ENCODE data around the gene ZNF20. TPM values are rescaled to one million over a fixed set of nuclear protein-coding genes. Genes with fewer than 3 reads are reported as not detected.

ZNF20 gene
- total RNA-seq, 1 experiment from 2014 or later, result 4.9 TPM

- Histone ChIP-seq H3K4me3 (ENCODE audit: low read depth, low read length, poor library complexity, severe bottlenecking) (no peak overlapping the region), H3K27ac (ENCODE audit: low read depth, low read length, poor library complexity, severe bottlenecking) (no peak overlapping the region), H3K4me1 (ENCODE audit: insufficient read depth, low read length, poor library complexity, severe bottlenecking) (no peaks in the 10 kb centered on the region), H3K9me3 (ENCODE audit: low read depth, low read length, poor library complexity, severe bottlenecking) (peaks cover 54% of the 10 kb centered on the region), H3K36me3 (ENCODE audit: insufficient read depth, low read length, poor library complexity, severe bottlenecking) (peaks cover 50% of the 10 kb centered on the region), H3K27me3 (replicated peaks; ENCODE audit: insufficient read depth, low read depth, low read length, poor library complexity) (no peaks in the 10 kb centered on the region)
- no peak for DNase-seq (ENCODE audit: low spot score)
- TF ChIP-seq CTCF (conservative IDR thresholded peaks at IDR 0.05; ENCODE audit: low read depth, low read length) (no peak), EZH2 (IDR thresholded peaks at IDR 0.05; ENCODE audit: borderline replicate concordance, low read depth, low read length, poor library complexity, severe bottlenecking) (no peak)
- intact Hi-C loops (cut with micrococcal nuclease; ENCODE audit: unreplicated experiment), result no loop called here
- no TSS peak for BruUV-seq (replicated peaks)
- POLR2A ChIA-PET (ENCODE audit: low non-redundant PET), result no interaction called here
- CTCF ChIA-PET, result no interaction called here
These were observed 27.0 kb downstream of the ZNF20 start for GRCh38 chr19:12113121-12113520.

- ChIA-PET CTCF (no interaction called here), POLR2A (ENCODE audit: low non-redundant PET) (no interaction called here)
- Histone ChIP-seq H3K9me3 (ENCODE audit: low read depth, low read length, poor library complexity, severe bottlenecking) (peaks cover 54% of the 10 kb centered on the region), H3K27ac (ENCODE audit: low read depth, low read length, poor library complexity, severe bottlenecking) (no peak overlapping the region), H3K4me3 (ENCODE audit: low read depth, low read length, poor library complexity, severe bottlenecking) (no peak overlapping the region), H3K27me3 (replicated peaks; ENCODE audit: insufficient read depth, low read depth, low read length, poor library complexity) (no peaks in the 10 kb centered on the region), H3K36me3 (ENCODE audit: insufficient read depth, low read length, poor library complexity, severe bottlenecking) (peaks cover 50% of the 10 kb centered on the region), H3K4me1 (ENCODE audit: insufficient read depth, low read length, poor library complexity, severe bottlenecking) (no peaks in the 10 kb centered on the region)
- TF ChIP-seq CTCF (conservative IDR thresholded peaks at IDR 0.05; ENCODE audit: low read depth, low read length) (no peak), EZH2 (IDR thresholded peaks at IDR 0.05; ENCODE audit: borderline replicate concordance, low read depth, low read length, poor library complexity, severe bottlenecking) (no peak)
- intact Hi-C loops (cut with micrococcal nuclease; ENCODE audit: unreplicated experiment), result no loop called here
- no TSS peak for BruUV-seq (replicated peaks)
- no peak for DNase-seq (ENCODE audit: low spot score)
These were observed 27.4 kb downstream of the ZNF20 start for GRCh38 chr19:12112701-12113100.

GRCh38 chr19:12111943-12112637 lies 28.1 kb downstream of the ZNF20 start:
- no peaks in the 10 kb centered on the region for H3K27me3 ChIP-seq (replicated peaks; ENCODE audit: insufficient read depth, low read depth, low read length, poor library complexity)
- H3K36me3 ChIP-seq (ENCODE audit: insufficient read depth, low read length, poor library complexity, severe bottlenecking), result peaks cover 50% of the 10 kb centered on the region
- peaks cover 55% of the 10 kb centered on the region for H3K9me3 ChIP-seq (ENCODE audit: low read depth, low read length, poor library complexity, severe bottlenecking)
- intact Hi-C loops (cut with micrococcal nuclease; ENCODE audit: unreplicated experiment), result no loop called here
- no TSS peak for BruUV-seq (replicated peaks)
- no peak overlapping the region for H3K4me3 ChIP-seq (ENCODE audit: low read depth, low read length, poor library complexity, severe bottlenecking)
- no peak for DNase-seq (ENCODE audit: low spot score)
- CTCF ChIA-PET, result no interaction called here
- H3K27ac ChIP-seq (ENCODE audit: low read depth, low read length, poor library complexity, severe bottlenecking), result no peak overlapping the region
- no peak for TF ChIP-seq CTCF (conservative IDR thresholded peaks at IDR 0.05; ENCODE audit: low read depth, low read length)
- TF ChIP-seq EZH2 (IDR thresholded peaks at IDR 0.05; ENCODE audit: borderline replicate concordance, low read depth, low read length, poor library complexity, severe bottlenecking), result no peak
- H3K4me1 ChIP-seq (ENCODE audit: insufficient read depth, low read length, poor library complexity, severe bottlenecking), result no peaks in the 10 kb centered on the region
- POLR2A ChIA-PET (ENCODE audit: low non-redundant PET), result no interaction called here

Data from A673 (cell line).